ENCODE data around the gene HES3.

The HES3 gene

GRCh38 chr1:6245086-6245868 lies 1.3 kb downstream of the HES3 start:
- DNase-seq (ENCODE audit: low read depth, low spot score) = peak; percentile 59

- DNase-seq (ENCODE audit: low read depth, low spot score) = no peak
These were observed 2.0 kb downstream of the HES3 start for GRCh38 chr1:6245869-6246496.

GRCh38 chr1:6246497-6247467 lies 2.8 kb downstream of the HES3 start:
- DNase-seq (ENCODE audit: low read depth, low spot score) = peak; percentile 61

GRCh38 chr1:6247651-6248050 lies 3.7 kb downstream of the HES3 start:
- DNase-seq (ENCODE audit: low read depth, low spot score) = no peak

- no peak for DNase-seq (ENCODE audit: low read depth, low spot score)
These were observed 4.3 kb downstream of the HES3 start for GRCh38 chr1:6248161-6248776.

GRCh38 chr1:6248932-6249738 lies 5.2 kb downstream of the HES3 start:
- no peak for DNase-seq (ENCODE audit: low read depth, low spot score)

GRCh38 chr1:6249739-6250689 lies 6.0 kb downstream of the HES3 start:
- no peak for DNase-seq (ENCODE audit: low read depth, low spot score)

- no peak for DNase-seq (ENCODE audit: low read depth, low spot score)
These were observed 7.3 kb downstream of the HES3 start for GRCh38 chr1:6251233-6251632.

- no peak for DNase-seq (ENCODE audit: low read depth, low spot score)
These were observed 7.8 kb downstream of the HES3 start for GRCh38 chr1:6251681-6252373.

- DNase-seq (ENCODE audit: low read depth, low spot score) = no peak
These were observed 8.4 kb downstream of the HES3 start for GRCh38 chr1:6252374-6252710.

- DNase-seq (ENCODE audit: low read depth, low spot score) = no peak
These were observed 9.4 kb downstream of the HES3 start for GRCh38 chr1:6253380-6253779.

- no peak for DNase-seq (ENCODE audit: low read depth, low spot score)
These were observed 10.7 kb downstream of the HES3 start for GRCh38 chr1:6254691-6255090.

GRCh38 chr1:6256645-6257044 lies 12.7 kb downstream of the HES3 start:
- DNase-seq (ENCODE audit: low read depth, low spot score) = no peak

- DNase-seq (ENCODE audit: low read depth, low spot score) = no peak
These were observed 13.6 kb downstream of the HES3 start for GRCh38 chr1:6257541-6258069.

- no peak for DNase-seq (ENCODE audit: low read depth, low spot score)
These were observed 14.7 kb downstream of the HES3 start for GRCh38 chr1:6258675-6259074.

- DNase-seq (ENCODE audit: low read depth, low spot score) = peak; percentile 59
These were observed 15.7 kb downstream of the HES3 start for GRCh38 chr1:6259491-6260362.

GRCh38 chr1:6260433-6260934 lies 16.5 kb downstream of the HES3 start:
- no peak for DNase-seq (ENCODE audit: low read depth, low spot score)
